Ureter (tissue), 1 donor: ENCODE results near the gene ENG. TPM values are rescaled to one million over a fixed set of nuclear protein-coding genes. Genes with fewer than 3 reads are reported as not detected.
"Not testable (repeated sequence)": the region's sequence is repeated elsewhere in the genome, so short reads cannot be mapped to it uniquely, and the experiment has no call there.

Experiments
- DNase-seq: peaks from one replicate; pipeline ENCODE4 v3.0.0-alpha.2; 2020; ENCODE audit warnings: low spot score
- total RNA-seq: library from RNA; stranded (reverse); gene quantifications from one replicate; pipeline ENCODE4 v1.2.4, GENCODE V29; 2023
- donor health status: DM: yes; HTN: yes; CAD: no.

Gene ENG
- total RNA-seq, 1 donor from 2014 or later, result 83.6 TPM

GRCh38 chr9:127845619-127846018 lies 8.8 kb downstream of the ENG start:
- not testable (repeated sequence) for DNase-seq

- no peak for DNase-seq
Measured at GRCh38 chr9:127844821-127845359, 9.6 kb downstream of the ENG start.

GRCh38 chr9:127841087-127841835 lies 13.2 kb downstream of the ENG start:
- no peak for DNase-seq

GRCh38 chr9:127838375-127839078 lies 15.9 kb downstream of the ENG start:
- DNase-seq, result peak; percentile 70

GRCh38 chr9:127837346-127837745 lies 17.1 kb downstream of the ENG start:
- DNase-seq, result no peak

GRCh38 chr9:127836561-127836960 lies 17.9 kb downstream of the ENG start:
- not testable (repeated sequence) for DNase-seq

GRCh38 chr9:127835991-127836516 lies 18.4 kb downstream of the ENG start:
- DNase-seq, result no peak

GRCh38 chr9:127833555-127833954 lies 20.9 kb downstream of the ENG start:
- no peak for DNase-seq

GRCh38 chr9:127832248-127832647 lies 22.2 kb downstream of the ENG start:
- no peak for DNase-seq

GRCh38 chr9:127829205-127829906 lies 25.1 kb downstream of the ENG start:
- no peak for DNase-seq

GRCh38 chr9:127828262-127829031 lies 26.0 kb downstream of the ENG start:
- peak; percentile 88 for DNase-seq

- DNase-seq, result no peak
Measured at GRCh38 chr9:127826253-127826913, 28.1 kb downstream of the ENG start.

- no peak for DNase-seq
Measured at GRCh38 chr9:127825319-127826051, 29.0 kb downstream of the ENG start.

- DNase-seq, result no peak
Measured at GRCh38 chr9:127822108-127822507, 32.4 kb downstream of the ENG start.

- DNase-seq, result no peak
Measured at GRCh38 chr9:127818574-127818973, 35.9 kb downstream of the ENG start.

- DNase-seq, result no peak
Measured at GRCh38 chr9:127817881-127818434, 36.5 kb downstream of the ENG start.

- no peak for DNase-seq
Measured at GRCh38 chr9:127816728-127817127, 37.7 kb downstream of the ENG start.

- no peak for DNase-seq
Measured at GRCh38 chr9:127816362-127816725, 38.1 kb downstream of the ENG start.

GRCh38 chr9:127815512-127816361 lies 38.7 kb downstream of the ENG start:
- no peak for DNase-seq
